Measurements from ENCODE around the gene G6PC1. TPM values are rescaled to one million over a fixed set of nuclear protein-coding genes. Genes with fewer than 3 reads are reported as not detected.

Gene G6PC1
- total and polyA plus RNA-seq, 2 of the 13 experiments (the other 11 are each of a cell fraction or from before 2014, with no cell fraction given): 1.7 to 37.9 TPM

DNA sequence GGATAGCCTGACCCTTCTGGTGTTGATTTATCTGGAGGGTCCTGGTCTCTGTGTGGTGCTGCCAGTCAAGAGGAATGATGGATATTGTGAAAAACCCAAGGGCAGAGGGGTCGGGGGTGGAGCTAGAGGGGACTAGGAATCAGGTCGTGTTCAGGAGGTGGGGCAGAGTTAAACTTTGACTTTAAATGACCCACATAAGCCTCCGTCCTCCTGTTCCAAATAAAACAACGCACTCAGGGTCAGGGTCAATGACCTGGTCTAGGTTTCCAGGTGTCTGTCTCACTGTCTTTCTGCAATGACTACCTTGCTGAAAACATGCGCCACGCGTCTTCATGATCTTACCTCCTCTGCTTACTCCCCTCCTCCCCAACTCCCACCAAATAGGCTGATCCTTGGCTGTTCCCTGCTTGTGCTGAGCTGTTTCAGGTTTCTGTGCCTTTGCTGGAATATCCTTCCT, 34.9 kb upstream of the G6PC1 start (continued):
- TF ChIP-seq, protein P1, sequence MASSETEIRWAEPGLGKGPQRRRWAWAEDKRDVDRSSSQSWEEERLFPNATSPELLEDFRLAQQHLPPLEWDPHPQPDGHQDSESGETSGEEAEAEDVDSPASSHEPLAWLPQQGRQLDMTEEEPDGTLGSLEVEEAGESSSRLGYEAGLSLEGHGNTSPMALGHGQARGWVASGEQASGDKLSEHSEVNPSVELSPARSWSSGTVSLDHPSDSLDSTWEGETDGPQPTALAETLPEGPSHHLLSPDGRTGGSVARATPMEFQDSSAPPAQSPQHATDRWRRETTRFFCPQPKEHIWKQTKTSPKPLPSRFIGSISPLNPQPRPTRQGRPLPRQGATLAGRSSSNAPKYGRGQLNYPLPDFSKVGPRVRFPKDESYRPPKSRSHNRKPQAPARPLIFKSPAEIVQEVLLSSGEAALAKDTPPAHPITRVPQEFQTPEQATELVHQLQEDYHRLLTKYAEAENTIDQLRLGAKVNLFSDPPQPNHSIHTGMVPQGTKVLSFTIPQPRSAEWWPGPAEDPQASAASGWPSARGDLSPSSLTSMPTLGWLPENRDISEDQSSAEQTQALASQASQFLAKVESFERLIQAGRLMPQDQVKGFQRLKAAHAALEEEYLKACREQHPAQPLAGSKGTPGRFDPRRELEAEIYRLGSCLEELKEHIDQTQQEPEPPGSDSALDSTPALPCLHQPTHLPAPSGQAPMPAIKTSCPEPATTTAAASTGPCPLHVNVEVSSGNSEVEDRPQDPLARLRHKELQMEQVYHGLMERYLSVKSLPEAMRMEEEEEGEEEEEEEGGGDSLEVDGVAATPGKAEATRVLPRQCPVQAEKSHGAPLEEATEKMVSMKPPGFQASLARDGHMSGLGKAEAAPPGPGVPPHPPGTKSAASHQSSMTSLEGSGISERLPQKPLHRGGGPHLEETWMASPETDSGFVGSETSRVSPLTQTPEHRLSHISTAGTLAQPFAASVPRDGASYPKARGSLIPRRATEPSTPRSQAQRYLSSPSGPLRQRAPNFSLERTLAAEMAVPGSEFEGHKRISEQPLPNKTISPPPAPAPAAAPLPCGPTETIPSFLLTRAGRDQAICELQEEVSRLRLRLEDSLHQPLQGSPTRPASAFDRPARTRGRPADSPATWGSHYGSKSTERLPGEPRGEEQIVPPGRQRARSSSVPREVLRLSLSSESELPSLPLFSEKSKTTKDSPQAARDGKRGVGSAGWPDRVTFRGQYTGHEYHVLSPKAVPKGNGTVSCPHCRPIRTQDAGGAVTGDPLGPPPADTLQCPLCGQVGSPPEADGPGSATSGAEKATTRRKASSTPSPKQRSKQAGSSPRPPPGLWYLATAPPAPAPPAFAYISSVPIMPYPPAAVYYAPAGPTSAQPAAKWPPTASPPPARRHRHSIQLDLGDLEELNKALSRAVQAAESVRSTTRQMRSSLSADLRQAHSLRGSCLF (CRISPR knock-in tag; IDR thresholded peaks at IDR 0.05; ENCODE audit: borderline replicate concordance): no peak
- TF ChIP-seq, protein P2, sequence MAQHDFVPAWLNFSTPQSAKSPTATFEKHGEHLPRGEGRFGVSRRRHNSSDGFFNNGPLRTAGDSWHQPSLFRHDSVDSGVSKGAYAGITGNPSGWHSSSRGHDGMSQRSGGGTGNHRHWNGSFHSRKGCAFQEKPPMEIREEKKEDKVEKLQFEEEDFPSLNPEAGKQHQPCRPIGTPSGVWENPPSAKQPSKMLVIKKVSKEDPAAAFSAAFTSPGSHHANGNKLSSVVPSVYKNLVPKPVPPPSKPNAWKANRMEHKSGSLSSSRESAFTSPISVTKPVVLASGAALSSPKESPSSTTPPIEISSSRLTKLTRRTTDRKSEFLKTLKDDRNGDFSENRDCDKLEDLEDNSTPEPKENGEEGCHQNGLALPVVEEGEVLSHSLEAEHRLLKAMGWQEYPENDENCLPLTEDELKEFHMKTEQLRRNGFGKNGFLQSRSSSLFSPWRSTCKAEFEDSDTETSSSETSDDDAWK (CRISPR knock-in tag; IDR thresholded peaks at IDR 0.05): no peak
- TF ChIP-seq MBD4 (IDR thresholded peaks at IDR 0.05; ENCODE audit: borderline replicate concordance, low read length) (no peak), SETDB1 (CRISPR knock-in tag; IDR thresholded peaks at IDR 0.05; ENCODE audit: borderline replicate concordance) (no peak), NFE2L2 (IDR thresholded peaks at IDR 0.05; ENCODE audit: low read length) (no peak), NFE2L1 (CRISPR knock-in tag; IDR thresholded peaks at IDR 0.05; ENCODE audit: borderline replicate concordance) (no peak), ARNTL (CRISPR knock-in tag; IDR thresholded peaks at IDR 0.05) (0 out of 2 replicates have a peak, but pooled peaks have one; percentile 48), ZBTB3 (CRISPR knock-in tag; IDR thresholded peaks at IDR 0.05; ENCODE audit: borderline replicate concordance, low read depth) (no peak), RFX1 (IDR thresholded peaks at IDR 0.05) (no peak), ZNF652 (CRISPR knock-in tag; IDR thresholded peaks at IDR 0.05; ENCODE audit: borderline replicate concordance, low read depth) (no peak; the same call in 1 of the 2 replicates), ZNF644 (CRISPR knock-in tag; IDR thresholded peaks at IDR 0.05; ENCODE audit: low read depth) (no peak)
- TF ChIP-seq, protein P3, sequence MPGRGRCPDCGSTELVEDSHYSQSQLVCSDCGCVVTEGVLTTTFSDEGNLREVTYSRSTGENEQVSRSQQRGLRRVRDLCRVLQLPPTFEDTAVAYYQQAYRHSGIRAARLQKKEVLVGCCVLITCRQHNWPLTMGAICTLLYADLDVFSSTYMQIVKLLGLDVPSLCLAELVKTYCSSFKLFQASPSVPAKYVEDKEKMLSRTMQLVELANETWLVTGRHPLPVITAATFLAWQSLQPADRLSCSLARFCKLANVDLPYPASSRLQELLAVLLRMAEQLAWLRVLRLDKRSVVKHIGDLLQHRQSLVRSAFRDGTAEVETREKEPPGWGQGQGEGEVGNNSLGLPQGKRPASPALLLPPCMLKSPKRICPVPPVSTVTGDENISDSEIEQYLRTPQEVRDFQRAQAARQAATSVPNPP (CRISPR knock-in tag; IDR thresholded peaks at IDR 0.05): no peak; the same call in 1 of the 2 replicates
- TF ChIP-seq, protein P4, sequence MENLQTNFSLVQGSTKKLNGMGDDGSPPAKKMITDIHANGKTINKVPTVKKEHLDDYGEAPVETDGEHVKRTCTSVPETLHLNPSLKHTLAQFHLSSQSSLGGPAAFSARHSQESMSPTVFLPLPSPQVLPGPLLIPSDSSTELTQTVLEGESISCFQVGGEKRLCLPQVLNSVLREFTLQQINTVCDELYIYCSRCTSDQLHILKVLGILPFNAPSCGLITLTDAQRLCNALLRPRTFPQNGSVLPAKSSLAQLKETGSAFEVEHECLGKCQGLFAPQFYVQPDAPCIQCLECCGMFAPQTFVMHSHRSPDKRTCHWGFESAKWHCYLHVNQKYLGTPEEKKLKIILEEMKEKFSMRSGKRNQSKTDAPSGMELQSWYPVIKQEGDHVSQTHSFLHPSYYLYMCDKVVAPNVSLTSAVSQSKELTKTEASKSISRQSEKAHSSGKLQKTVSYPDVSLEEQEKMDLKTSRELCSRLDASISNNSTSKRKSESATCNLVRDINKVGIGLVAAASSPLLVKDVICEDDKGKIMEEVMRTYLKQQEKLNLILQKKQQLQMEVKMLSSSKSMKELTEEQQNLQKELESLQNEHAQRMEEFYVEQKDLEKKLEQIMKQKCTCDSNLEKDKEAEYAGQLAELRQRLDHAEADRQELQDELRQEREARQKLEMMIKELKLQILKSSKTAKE (CRISPR knock-in tag; IDR thresholded peaks at IDR 0.05; ENCODE audit: borderline replicate concordance): peak; percentile 91; the same call in 1 of the 2 replicates
- TF ChIP-seq, protein P5, sequence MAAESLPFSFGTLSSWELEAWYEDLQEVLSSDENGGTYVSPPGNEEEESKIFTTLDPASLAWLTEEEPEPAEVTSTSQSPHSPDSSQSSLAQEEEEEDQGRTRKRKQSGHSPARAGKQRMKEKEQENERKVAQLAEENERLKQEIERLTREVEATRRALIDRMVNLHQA (CRISPR knock-in tag; IDR thresholded peaks at IDR 0.05): no peak
- TF ChIP-seq, protein P6, sequence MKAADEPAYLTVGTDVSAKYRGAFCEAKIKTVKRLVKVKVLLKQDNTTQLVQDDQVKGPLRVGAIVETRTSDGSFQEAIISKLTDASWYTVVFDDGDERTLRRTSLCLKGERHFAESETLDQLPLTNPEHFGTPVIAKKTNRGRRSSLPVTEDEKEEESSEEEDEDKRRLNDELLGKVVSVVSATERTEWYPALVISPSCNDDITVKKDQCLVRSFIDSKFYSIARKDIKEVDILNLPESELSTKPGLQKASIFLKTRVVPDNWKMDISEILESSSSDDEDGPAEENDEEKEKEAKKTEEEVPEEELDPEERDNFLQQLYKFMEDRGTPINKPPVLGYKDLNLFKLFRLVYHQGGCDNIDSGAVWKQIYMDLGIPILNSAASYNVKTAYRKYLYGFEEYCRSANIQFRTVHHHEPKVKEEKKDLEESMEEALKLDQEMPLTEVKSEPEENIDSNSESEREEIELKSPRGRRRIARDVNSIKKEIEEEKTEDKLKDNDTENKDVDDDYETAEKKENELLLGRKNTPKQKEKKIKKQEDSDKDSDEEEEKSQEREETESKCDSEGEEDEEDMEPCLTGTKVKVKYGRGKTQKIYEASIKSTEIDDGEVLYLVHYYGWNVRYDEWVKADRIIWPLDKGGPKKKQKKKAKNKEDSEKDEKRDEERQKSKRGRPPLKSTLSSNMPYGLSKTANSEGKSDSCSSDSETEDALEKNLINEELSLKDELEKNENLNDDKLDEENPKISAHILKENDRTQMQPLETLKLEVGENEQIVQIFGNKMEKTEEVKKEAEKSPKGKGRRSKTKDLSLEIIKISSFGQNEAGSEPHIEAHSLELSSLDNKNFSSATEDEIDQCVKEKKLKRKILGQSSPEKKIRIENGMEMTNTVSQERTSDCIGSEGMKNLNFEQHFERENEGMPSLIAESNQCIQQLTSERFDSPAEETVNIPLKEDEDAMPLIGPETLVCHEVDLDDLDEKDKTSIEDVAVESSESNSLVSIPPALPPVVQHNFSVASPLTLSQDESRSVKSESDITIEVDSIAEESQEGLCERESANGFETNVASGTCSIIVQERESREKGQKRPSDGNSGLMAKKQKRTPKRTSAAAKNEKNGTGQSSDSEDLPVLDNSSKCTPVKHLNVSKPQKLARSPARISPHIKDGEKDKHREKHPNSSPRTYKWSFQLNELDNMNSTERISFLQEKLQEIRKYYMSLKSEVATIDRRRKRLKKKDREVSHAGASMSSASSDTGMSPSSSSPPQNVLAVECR (CRISPR knock-in tag; IDR thresholded peaks at IDR 0.05; ENCODE audit: borderline replicate concordance): peak; percentile 72; the same call in 1 of the 2 replicates

Measured in HepG2 (cell line).